ENCODE measurements around the gene ZNF592. TPM values are rescaled to one million over a fixed set of nuclear protein-coding genes. Genes with fewer than 3 reads are reported as not detected.

ZNF592 gene
- total and polyA plus RNA-seq, 11 donors, result 9.7 to 28.6 (median 21.2) TPM

DNA sequence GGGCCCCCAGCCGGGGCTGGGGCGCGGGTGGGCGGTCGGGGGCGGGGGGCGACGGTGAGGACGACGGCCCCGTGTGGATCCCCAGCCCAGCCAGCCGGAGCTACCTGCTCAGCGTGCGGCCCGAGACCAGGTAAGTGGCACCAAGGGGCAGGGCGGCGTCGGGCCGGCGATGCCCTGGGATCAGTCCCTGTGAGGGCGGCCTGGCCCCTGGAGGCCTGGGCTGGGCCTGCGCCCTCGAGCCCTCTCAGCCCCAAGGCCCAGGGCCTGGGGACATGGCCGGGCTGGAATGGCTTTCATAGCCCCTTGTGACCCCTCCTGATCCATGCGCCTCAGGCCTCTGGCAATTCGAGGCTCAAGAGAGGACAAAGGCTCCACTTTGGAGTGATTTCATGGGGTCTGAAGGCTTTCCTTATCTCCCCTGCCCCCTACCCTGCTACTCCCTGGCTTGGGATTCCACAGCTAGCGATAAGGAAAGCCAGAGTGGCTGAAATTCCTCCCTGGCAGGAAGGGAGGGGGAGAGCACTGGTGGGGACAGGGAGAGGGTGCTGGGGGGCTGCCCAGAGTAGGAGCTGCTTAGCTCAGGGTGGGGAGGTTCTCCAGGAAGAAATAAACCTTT lies 69.2 kb downstream of the ZNF592 start:
- Histone ChIP-seq H3K27me3 (no peaks in the 10 kb centered on the region), H3K27ac (peak overlapping the region; percentile 93 to 99 (median 96)), H3K4me3 (peak overlapping the region; percentile 35 to 93 (median 72)), H3K9me3 (no peaks in the 10 kb centered on the region), H3K4me1 (peaks cover 8 to 71% (median 59%) of the 10 kb centered on the region in 12 donors), H3K36me3 (peaks cover 0 to 5% (median 0%) of the 10 kb centered on the region in 9 donors)
- intact Hi-C loops (cut with DNase I), result loop anchor here (1.0 to 10.0 kb wide), 11 partner anchors 63 to 223 kb away; partner anchors contain the start of genes NMB (in 4 of the 10), ZNF592 (in 4 of the 10), SEC11A (in 2 of the 10) and WDR73 (in 2 of the 10)
- TF ChIP-seq POLR2A (IDR thresholded peaks at IDR 0.05), result peak in 1 of 2 donors; percentile 32
- TF ChIP-seq, protein P1, sequence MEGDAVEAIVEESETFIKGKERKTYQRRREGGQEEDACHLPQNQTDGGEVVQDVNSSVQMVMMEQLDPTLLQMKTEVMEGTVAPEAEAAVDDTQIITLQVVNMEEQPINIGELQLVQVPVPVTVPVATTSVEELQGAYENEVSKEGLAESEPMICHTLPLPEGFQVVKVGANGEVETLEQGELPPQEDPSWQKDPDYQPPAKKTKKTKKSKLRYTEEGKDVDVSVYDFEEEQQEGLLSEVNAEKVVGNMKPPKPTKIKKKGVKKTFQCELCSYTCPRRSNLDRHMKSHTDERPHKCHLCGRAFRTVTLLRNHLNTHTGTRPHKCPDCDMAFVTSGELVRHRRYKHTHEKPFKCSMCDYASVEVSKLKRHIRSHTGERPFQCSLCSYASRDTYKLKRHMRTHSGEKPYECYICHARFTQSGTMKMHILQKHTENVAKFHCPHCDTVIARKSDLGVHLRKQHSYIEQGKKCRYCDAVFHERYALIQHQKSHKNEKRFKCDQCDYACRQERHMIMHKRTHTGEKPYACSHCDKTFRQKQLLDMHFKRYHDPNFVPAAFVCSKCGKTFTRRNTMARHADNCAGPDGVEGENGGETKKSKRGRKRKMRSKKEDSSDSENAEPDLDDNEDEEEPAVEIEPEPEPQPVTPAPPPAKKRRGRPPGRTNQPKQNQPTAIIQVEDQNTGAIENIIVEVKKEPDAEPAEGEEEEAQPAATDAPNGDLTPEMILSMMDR (IDR thresholded peaks at IDR 0.05), result no peak
- DNase-seq, result peak in 1 of 5 donors; percentile 44
- WGBS, 4 donors, result 11 to 39% (median 16%) methylated on average over 8 to 27 of the region's 27 CpGs
- peak in 3 of 4 donors; percentile 21 to 38 (median 25) for ATAC-seq

DNA sequence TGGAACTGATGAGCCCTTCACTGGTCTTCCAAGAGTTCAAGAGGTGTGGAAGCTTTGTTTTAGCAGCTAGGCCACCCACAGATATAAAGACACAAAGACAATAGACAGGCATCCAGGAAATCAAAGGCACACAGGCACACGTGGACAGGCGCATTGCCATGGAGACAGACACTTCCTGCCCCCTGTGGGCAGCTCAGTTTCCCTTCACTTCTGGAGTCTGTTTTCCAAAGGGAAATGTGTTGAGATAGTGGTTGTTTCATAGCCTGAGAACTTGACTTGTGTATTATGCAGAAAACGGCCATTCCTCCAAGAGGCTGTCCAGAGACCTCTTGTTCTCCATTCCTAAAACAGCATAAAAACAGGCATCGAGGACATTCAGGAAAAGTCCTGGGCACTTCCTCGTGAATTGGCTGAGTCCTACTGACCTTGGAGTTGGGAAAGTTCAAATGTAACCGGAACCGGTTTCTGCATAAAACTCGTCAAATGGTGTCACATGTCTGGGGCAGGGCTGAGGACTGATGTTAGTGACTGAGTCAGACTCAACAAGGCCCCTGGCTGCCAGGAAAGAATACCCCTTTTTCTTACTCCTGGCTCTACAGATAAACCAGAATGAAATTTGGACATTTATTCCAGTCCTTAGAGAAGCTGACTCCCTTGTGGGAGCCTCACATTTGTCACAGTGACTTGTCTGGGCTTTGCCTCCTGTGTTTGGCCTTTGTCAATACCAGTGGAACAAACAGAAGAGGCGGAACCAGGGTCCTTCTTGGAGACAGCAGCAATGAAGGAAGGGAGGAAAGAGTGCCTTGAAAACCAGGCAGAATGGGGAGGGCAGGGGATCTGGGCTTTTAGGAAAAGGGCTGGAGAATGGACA lies 70.1 kb downstream of the ZNF592 start:
- ATAC-seq (peak; percentile 3 to 46 (median 24)), DNase-seq (peak in 4 of 5 donors; percentile 62 to 77 (median 66))
- peak overlapping the region; percentile 35 to 93 (median 72) for H3K4me3 ChIP-seq
- peaks cover 11 to 78% (median 68%) of the 10 kb centered on the region in 12 donors for H3K4me1 ChIP-seq
- intact Hi-C loops (cut with DNase I), result loop anchor here (1.0 to 10.0 kb wide), 11 partner anchors 64 to 224 kb away; partner anchors contain the start of genes NMB (in 4 of the 10), ZNF592 (in 4 of the 10), SEC11A (in 2 of the 10) and WDR73 (in 2 of the 10)
- no peaks in the 10 kb centered on the region for H3K27me3 ChIP-seq
- peaks cover 0 to 11% (median 3%) of the 10 kb centered on the region in 9 donors for H3K36me3 ChIP-seq
- no peaks in the 10 kb centered on the region for H3K9me3 ChIP-seq
- WGBS, 4 donors, result 17 to 30% (median 25%) methylated on average over 9 of the region's 9 CpGs
- no peak for TF ChIP-seq POLR2A (IDR thresholded peaks at IDR 0.05)
- TF ChIP-seq, protein P1 (IDR thresholded peaks at IDR 0.05), result peak in 3 of 12 donors; percentile 28 to 35 (median 29)
- peak overlapping the region; percentile 93 to 99 (median 96) for H3K27ac ChIP-seq

DNA sequence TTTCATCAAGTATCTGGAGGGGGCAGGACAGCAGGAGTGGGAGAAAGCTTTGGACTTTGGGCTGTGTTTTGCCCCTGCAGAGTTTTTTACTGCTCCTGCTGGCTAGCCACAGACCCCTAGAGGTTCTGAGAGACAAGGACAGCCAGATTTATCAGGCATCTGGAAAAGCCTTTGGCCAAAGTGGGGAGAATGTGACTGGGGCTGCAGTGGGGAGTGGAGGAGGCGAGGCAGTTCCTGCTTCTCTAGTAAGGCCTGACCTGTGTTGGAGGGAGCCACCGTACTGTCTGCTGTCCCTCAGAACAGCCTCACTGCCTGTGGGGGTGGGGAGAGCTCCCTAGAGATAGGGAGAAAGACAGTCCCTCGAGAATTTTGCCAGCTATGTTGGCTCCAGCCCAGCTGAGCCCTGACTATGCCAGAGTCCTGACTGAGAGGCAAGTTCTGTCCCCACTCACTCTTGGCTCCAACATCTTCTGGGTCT lies 70.9 kb downstream of the ZNF592 start:
- peak; percentile 26 to 61 (median 44) for ATAC-seq
- Histone ChIP-seq H3K4me3 (peak overlapping the region in 11 of 12 donors; percentile 55 to 93 (median 72)), H3K27me3 (no peaks in the 10 kb centered on the region), H3K9me3 (no peaks in the 10 kb centered on the region), H3K36me3 (peaks cover 0 to 11% (median 3%) of the 10 kb centered on the region in 9 donors), H3K27ac (peak overlapping the region; percentile 93 to 99 (median 96)), H3K4me1 (peaks cover 13 to 87% (median 76%) of the 10 kb centered on the region in 12 donors)
- intact Hi-C loops (cut with DNase I), result loop anchor here in 9 of 10 donors (2.0 to 10.0 kb wide), 10 partner anchors 65 to 225 kb away; partner anchors contain the start of genes NMB (in 4 of the 9), ZNF592 (in 4 of the 9), SEC11A (in 2 of the 9) and WDR73 (in 1 of the 9)
- 17 to 33% (median 23%) methylated on average over 2 to 3 of the region's 3 CpGs for WGBS, 4 donors
- TF ChIP-seq, protein P1 (IDR thresholded peaks at IDR 0.05), result peak in 4 of 12 donors; percentile 10 to 17 (median 14)
- TF ChIP-seq POLR2A (IDR thresholded peaks at IDR 0.05), result peak in 1 of 2 donors; percentile 42
- DNase-seq, result peak; percentile 71 to 82 (median 76)

Data from heart left ventricle (tissue), 16 donors.